Smooth muscle cell (in vitro differentiated cells): Measurements from ENCODE around the gene ZNF536. TPM values are rescaled to one million over a fixed set of nuclear protein-coding genes. Genes with fewer than 3 reads are reported as not detected.

Experiments
- DNase-seq: peaks from one replicate; lab custom pipeline; 2025; ENCODE audit not compliant: unreplicated experiment; lab: John Stamatoyannopoulos, UW
- H2AFZ ChIP-seq: fragments of 200-600 bp; sonication (generic); 2 replicates; pipeline ENCODE4 v1.6.0; 2016; ENCODE audit warnings: antibody characterized with exemption, low read depth, mild to moderate bottlenecking
- H3F3A ChIP-seq: fragments of 200-600 bp; sonication (generic); 2 replicates; pipeline ENCODE4 v1.6.0; 2017; ENCODE audit warnings: antibody characterized with exemption, low read depth
- H3K27ac ChIP-seq: fragments of 200-600 bp; sonication (generic); 2 replicates; pipeline ENCODE4 v1.5.1; 2016; ENCODE audit warnings: low read depth, mild to moderate bottlenecking
- H3K27me3 ChIP-seq: fragments of 200-600 bp; sonication (generic); 2 replicates; pipeline ENCODE4 v1.6.1; 2016; ENCODE audit warnings: low read depth, mild to moderate bottlenecking
- H3K36me3 ChIP-seq: fragments of 200-600 bp; sonication (generic); 2 replicates; pipeline ENCODE4 v1.5.1; 2016; ENCODE audit warnings: low read depth
- H3K4me1 ChIP-seq: fragments of 200-600 bp; sonication (generic); 2 replicates; pipeline ENCODE4 v1.5.1; 2016; ENCODE audit warnings: low read depth
- H3K4me2 ChIP-seq: fragments of 200-600 bp; sonication (generic); 2 replicates; pipeline ENCODE4 v1.6.0; 2016; ENCODE audit warnings: mild to moderate bottlenecking
- H3K4me3 ChIP-seq: fragments of 200-600 bp; sonication (generic); 2 replicates; pipeline ENCODE4 v1.5.1; 2016; ENCODE audit warnings: mild to moderate bottlenecking
- H3K79me2 ChIP-seq: fragments of 200-600 bp; sonication (generic); 2 replicates; pipeline ENCODE4 v1.6.0; 2016; ENCODE audit warnings: low read depth, mild to moderate bottlenecking
- H3K9ac ChIP-seq: fragments of 200-600 bp; sonication (generic); 2 replicates; pipeline ENCODE4 v1.6.0; 2016; ENCODE audit warnings: low read depth
- H3K9me3 ChIP-seq: fragments of 200-600 bp; sonication (generic); replicated peaks from 2 replicates; pipeline ENCODE4 v1.5.1; 2016; ENCODE audit warnings: low read depth
- H4K20me1 ChIP-seq: fragments of 200-600 bp; sonication (generic); 2 replicates; pipeline ENCODE4 v1.6.0; 2016; ENCODE audit warnings: low read depth
- WGBS: methylation state at CpG from one replicate; pipeline ENCODE4 v1.1.7; 2016; ENCODE audit warnings: low lambda C conversion rate; 5-methylcytosine and 5-hydroxymethylcytosine counted together
- polyA plus RNA-seq: library from polyadenylated mRNA; unstranded; fragments of >200 nt; fragmentation: Nextera tagmentation; extraction: Ambion mirVana; gene quantifications from 2 replicates; pipeline ENCODE4 v1.2.1, GENCODE V29; 2016
- total RNA-seq: library from RNA; depleted of rRNA; stranded (reverse); fragments of >200 nt; gene quantifications from 2 replicates; pipeline ENCODE4 v1.2.3, GENCODE V29; 2014
- TF ChIP-seq, protein P1 (sequence below): fragments of 200-600 bp; sonication (generic); IDR thresholded peaks from 2 replicates; pipeline ENCODE4 v1.5.1; 2017; ENCODE audit warnings: borderline replicate concordance, mild to moderate bottlenecking, antibody characterized with exemption; ENCODE audit not compliant: insufficient read depth, poor library complexity, severe bottlenecking

The ZNF536 gene
- total and polyA plus RNA-seq, 2 experiments from 2014 or later: not detected

DNA sequence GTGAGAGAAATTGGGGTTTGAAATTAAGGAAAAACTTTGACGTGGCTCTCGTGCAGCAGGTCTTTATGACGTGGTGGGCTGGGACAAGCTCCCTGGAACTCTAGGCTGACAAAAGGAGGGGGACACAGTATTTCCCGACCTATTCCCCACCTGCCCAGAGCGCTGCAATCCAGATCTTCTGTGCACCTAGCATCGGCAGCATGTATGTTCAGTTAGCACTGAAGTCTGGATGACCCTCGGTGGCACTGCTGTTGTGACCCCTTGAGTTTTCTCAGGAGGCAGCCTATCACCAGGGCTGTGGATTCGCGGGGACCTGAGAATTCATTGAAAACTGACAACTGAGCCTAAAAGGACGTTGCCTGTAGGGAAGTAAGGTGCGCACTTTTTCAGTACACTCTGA is 9.1 kb upstream of the ZNF536 start:
- H3F3A ChIP-seq: no peaks in the 10 kb centered on the region
- no peak overlapping the region for H3K4me3 ChIP-seq
- H4K20me1 ChIP-seq: no peaks in the 10 kb centered on the region
- H3K27me3 ChIP-seq: peaks cover 46% of the 10 kb centered on the region
- TF ChIP-seq, protein P1, sequence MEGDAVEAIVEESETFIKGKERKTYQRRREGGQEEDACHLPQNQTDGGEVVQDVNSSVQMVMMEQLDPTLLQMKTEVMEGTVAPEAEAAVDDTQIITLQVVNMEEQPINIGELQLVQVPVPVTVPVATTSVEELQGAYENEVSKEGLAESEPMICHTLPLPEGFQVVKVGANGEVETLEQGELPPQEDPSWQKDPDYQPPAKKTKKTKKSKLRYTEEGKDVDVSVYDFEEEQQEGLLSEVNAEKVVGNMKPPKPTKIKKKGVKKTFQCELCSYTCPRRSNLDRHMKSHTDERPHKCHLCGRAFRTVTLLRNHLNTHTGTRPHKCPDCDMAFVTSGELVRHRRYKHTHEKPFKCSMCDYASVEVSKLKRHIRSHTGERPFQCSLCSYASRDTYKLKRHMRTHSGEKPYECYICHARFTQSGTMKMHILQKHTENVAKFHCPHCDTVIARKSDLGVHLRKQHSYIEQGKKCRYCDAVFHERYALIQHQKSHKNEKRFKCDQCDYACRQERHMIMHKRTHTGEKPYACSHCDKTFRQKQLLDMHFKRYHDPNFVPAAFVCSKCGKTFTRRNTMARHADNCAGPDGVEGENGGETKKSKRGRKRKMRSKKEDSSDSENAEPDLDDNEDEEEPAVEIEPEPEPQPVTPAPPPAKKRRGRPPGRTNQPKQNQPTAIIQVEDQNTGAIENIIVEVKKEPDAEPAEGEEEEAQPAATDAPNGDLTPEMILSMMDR: no peak
- H3K27ac ChIP-seq: no peak overlapping the region
- no peak overlapping the region for H3K4me2 ChIP-seq
- no peak overlapping the region for H3K9ac ChIP-seq
- H2AFZ ChIP-seq: no peak overlapping the region
- H3K79me2 ChIP-seq: no peaks in the 10 kb centered on the region
- H3K4me1 ChIP-seq: peaks cover 13% of the 10 kb centered on the region
- WGBS: 98% methylated on average over 11 of the region's 11 CpGs
- no peak for DNase-seq
- no peaks in the 10 kb centered on the region for H3K36me3 ChIP-seq
- no peaks in the 10 kb centered on the region for H3K9me3 ChIP-seq

DNA sequence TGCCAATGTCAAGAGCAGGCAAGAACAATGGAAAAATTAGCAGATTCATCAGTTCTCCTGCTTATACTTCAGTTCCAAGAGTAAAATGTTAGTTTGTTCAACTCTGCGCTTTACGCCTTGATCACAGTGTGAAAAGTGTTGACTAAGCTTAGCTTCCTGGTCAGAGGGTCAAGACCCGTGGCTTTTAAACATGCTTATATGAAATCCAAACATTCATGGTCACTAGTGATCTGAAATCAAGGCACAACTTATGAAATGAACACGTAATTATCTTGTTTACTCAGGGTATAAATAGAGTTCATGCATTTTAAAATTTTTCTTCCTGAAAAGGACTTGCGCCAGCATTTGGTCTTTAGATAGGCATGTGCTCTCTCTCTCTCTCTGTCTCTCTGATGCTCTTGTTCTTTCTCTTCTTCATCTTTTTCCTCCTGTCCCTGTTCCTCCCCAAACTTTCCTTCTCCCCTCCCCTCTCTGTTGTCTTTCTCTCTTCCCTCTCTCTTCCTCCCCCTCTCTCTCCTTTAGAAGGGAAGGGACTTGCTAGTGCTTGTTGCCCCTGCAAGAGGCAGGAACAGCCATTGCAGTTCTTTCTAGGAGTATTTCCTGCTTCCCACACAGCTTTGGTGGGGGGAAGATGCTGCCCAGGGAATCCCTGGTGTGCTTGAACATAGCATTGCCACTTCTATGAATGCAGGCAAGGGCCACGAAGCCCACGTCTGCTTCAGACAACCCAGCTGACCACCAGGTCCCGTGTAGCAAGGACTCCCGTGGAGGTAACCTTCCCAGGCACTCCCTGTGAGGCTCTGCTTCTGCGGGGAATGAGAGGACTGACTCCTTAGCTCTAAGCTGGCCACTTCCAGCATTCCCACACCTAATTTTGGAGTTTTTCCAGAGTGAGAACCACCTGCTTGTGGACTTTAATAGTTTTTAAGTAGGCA is 7.1 kb upstream of the ZNF536 start:
- Histone ChIP-seq H4K20me1 (no peaks in the 10 kb centered on the region), H3K9me3 (no peaks in the 10 kb centered on the region), H2AFZ (no peak overlapping the region), H3K36me3 (no peaks in the 10 kb centered on the region), H3K4me2 (no peak overlapping the region), H3K27me3 (peaks cover 67% of the 10 kb centered on the region), H3K4me3 (no peak overlapping the region), H3F3A (no peaks in the 10 kb centered on the region), H3K79me2 (no peaks in the 10 kb centered on the region), H3K9ac (no peak overlapping the region), H3K4me1 (peaks cover 13% of the 10 kb centered on the region), H3K27ac (no peak overlapping the region)
- 67% methylated on average over 10 of the region's 10 CpGs for WGBS
- no peak for DNase-seq
- TF ChIP-seq, protein P1: no peak

DNA sequence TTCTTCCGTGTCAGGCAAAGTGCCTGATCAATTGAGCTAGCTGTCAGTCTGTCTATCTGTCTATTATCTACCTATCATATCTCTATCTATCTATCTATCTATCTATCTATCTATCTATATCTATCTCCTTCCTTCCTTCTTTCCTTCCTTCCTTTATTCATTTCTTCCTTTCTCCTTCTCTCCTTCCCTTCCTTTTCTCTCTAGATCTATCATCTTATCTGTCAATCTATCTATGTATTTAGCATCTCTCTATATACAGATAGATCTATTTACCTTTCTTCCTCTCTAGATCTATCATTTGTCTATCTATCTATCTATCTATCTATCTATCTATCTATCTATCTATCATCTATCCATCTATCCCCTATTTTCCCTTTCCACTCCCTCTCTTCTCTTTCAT is 5.9 kb upstream of the ZNF536 start:
- Histone ChIP-seq H3K4me2 (no peak overlapping the region), H3K9me3 (no peaks in the 10 kb centered on the region), H4K20me1 (no peaks in the 10 kb centered on the region), H3K27ac (no peak overlapping the region), H2AFZ (no peak overlapping the region), H3K36me3 (no peaks in the 10 kb centered on the region), H3K4me1 (peaks cover 2% of the 10 kb centered on the region), H3F3A (no peaks in the 10 kb centered on the region), H3K27me3 (peaks cover 78% of the 10 kb centered on the region), H3K9ac (no peak overlapping the region), H3K4me3 (no peak overlapping the region), H3K79me2 (no peaks in the 10 kb centered on the region)
- TF ChIP-seq, protein P1: no peak
- 50% methylated on average over 1 of the region's 1 CpG for WGBS
- no peak for DNase-seq
